ENCODE measurements around the gene AFF4.
A peak's percentile ranks its signal among the peaks of the same experiment; 100 is the strongest.
"Not testable (repeated sequence)": the region's sequence is repeated elsewhere in the genome, so short reads cannot be mapped to it uniquely, and the experiment has no call there.

The AFF4 gene

GRCh38 chr5:132963171-132964104 is at the start of gene AFF4:
AFF4 (minus strand) TSS chr5:132963634; CDS start chr5:132937189, 26,445 bp downstream.
- DNase-seq: peak; percentile 91 to 93

GRCh38 chr5:133008455-133008854 is 45.0 kb upstream of the AFF4 start:
- not testable (repeated sequence) for DNase-seq

GRCh38 chr5:133006653-133007052 is 43.2 kb upstream of the AFF4 start:
- DNase-seq: no peak

DNA sequence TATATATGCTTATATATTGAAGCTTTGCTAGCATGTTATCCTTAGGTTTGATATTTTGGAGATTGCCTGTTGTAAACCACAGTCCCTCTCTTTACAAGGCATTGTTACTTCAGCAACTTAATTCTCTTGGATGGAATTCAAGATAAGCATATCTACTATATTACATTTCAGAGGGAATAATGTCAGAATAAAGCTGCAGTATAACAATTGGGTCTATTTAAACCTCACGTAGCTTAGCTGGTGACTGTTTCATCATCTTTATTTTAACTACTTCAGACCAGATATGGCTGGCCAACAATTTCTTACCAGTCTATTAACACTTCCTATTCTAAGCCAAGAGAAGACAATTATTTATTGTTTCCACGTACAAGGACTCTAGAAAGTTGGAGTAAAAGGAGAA is 35.8 kb upstream of the AFF4 start:
- DNase-seq: no peak

DNA sequence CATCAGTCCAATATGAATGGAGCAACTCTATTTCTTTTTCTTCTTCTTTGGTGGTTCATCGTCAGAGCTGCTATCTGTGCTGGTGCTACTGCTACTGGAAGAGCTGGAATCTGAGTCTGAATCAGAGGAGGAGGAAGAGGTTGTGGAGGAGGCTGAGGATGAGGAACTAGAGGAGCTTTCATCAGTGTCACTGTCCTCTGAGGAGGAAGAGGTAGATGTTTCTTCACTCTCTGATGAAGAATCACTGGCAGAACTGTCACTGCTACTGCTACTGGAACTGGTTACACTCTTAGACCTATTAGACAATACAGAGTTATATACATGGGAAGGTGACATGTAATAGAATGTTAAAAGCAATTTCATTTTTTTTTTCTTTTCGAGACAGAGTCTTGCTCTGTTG is 35.1 kb upstream of the AFF4 start:
- no peak for DNase-seq

DNA sequence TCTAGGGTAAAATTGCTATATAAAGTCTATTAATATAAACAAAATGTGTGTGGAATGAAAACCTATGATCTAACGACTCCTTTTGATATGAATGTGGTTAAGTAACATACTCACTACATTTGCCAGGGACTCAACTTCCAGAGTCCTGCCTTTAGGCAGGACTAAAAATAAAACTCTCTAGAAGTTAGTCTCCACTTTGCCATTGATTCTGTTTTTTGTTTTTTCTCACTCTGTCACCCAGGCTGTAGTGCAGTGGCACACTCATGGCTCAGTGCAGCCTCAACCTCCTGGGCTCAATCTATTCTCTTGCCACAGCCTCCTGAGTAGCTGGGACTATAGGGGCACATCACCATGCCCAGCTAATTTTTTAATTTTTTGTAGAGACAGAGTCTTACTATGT is 32.9 kb upstream of the AFF4 start:
- DNase-seq: no peak

DNA sequence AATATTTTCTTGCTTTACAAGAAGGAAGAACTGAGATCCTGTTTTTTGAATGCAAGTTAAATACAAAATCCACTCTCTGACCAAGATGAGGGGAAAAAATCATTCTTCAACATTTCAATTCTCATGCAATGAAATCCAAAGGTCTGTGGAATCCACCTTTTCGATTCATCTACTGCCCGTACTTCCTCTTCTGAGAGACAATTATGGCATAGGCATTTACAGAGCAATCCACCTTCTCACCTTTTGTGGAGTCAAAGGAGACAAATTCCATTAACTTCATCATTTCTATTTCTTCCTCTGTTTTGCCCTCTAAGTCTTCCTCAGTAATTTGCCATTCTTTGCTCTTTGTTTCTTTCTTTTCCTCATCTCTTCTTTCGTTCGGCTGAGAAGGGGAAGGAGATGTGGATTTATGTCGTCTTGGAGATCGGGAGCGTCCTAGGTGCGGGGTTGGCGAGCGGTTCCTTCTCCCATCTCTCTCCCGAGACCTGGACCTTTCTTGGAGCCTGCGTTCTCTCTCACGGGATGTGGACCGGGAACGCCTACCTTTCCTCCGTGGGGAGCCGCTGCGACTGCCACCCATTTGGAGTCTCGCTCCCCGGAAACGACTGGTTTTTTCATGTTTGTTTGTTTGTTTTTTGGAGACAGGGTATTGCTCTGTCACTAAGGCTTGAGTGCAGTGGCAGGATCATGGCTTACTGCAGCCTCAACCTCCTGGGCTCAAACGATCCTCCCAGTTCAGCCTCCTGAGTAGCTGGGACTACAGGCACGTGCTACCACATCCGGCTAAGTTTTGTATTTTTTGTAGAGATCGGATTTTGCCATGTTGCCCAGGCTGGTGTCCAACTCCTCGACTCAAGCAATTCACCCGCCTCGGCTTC is 24.3 kb upstream of the AFF4 start:
- no peak for DNase-seq

GRCh38 chr5:132982971-132983370 is 19.5 kb upstream of the AFF4 start:
- DNase-seq: not testable (repeated sequence)

DNA sequence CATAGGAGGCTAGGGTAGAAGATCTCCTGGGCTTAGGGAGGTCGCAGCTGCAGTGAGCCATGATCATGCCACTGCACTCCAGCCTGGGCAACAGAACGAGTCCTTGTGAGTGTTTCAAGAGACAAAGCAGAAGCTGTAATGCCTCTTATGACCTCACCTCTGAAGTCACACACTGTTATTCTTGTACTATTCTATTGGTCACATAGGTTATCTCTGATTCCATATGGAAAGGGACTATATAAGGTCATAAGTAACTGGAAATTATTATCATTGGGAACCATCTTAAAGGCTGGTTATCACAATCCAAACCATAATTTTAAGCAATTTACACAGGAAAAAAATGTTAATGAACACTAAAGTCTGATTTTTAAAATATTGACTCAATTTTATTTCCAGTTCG is 17.9 kb upstream of the AFF4 start:
- DNase-seq: no peak

DNA sequence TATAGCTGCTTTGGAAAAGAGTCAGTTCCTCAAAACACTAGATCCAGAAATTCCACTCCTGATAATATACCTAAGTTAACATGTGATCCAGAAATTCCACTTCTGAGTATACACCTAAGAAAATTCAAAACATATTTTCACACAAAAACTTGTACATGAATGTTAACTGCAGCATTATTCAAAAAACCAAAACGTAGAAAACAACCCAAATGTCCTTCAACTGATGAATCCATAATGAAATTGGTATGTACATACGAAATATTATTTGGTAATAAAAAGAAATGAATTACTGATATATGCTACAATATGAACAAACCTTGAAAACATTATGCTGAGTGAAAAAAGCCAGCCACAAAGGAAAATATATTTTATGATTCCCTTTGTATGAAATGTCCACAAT is 16.5 kb upstream of the AFF4 start:
- no peak for DNase-seq

- no peak for DNase-seq
These were observed 16.0 kb upstream of the AFF4 start for GRCh38 chr5:132979367-132979940.

DNA sequence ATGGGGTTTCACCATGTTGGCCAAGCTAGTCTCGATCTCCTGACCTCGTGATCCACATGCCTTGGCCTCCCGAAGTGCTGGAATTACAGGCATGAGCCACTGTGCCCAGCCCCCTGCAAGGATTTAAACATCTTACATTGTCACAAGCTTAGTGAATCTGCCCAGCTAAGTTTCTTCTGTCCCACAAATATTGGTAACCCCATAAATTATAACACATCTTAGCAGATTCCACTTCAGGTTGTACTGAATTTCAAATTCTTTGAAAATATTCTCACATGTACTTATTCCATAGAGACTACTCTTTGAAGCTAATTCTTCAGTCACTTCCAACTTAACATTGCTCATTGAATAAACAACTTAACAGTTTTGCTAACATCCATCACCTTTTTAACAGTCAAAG is 13.4 kb upstream of the AFF4 start:
- DNase-seq: no peak

DNA sequence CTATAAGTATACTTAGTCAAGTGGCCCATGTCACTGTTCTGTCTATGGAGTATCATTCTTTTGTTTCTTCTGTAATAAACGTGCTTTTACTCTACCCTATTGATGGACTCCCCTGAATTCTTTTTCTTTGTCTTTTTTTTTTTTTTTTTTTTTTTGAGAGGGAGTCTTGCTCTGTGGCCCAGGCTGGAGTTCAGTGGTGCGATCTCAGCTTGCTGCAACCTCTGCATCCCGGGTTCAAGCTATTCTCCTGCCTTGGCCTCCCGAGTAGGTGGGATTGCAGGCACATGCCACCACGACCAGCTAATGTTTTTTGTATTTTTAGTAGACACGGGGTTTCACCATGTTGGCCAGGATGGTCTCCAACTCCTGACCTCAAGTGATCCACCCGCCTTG is 9.0 kb upstream of the AFF4 start:
- not testable (repeated sequence) for DNase-seq

DNA sequence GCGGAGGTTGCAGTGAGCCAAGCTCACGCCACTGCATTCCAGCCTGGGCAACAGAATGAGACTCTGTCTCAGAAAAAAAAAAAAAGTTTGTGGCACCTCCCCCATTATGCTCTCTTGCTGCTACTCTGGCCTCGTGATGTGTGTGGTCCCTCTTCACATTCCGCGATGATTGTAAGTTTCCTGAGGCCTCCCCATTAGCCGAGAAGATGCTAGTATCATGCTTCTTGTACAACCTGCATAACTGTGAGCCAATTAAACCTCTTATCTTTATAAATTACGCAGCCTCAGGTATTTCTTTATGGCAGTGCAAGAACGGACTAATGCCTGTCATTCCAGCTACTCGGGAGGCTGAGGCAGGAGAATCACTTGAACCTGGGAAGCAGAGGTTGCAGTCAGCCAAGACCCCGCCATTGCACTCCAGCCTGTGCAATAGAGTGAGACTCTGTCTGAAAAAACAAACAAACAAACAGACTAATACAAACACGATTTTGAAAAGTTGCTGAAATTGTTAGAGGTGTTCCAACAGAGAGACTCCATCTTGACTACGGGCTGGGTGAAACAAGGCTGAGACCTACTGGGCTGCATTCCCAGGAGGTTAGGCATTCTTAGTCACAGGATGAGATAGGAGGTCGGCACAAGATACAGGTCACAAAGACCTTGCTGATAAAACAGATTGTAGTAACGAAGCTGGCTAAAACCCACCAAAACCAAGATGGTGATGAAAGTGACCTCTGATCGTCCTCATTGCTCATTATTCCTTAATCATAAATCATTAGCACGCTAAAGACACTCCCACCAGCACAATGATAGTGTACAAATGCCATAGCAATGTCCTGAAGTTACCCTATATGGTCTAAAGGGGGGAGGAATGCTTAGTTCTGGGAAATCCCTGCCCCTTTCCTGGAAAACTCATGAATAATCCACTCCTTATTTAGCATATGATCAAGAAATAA is 8.3 kb upstream of the AFF4 start:
- DNase-seq: no peak

DNA sequence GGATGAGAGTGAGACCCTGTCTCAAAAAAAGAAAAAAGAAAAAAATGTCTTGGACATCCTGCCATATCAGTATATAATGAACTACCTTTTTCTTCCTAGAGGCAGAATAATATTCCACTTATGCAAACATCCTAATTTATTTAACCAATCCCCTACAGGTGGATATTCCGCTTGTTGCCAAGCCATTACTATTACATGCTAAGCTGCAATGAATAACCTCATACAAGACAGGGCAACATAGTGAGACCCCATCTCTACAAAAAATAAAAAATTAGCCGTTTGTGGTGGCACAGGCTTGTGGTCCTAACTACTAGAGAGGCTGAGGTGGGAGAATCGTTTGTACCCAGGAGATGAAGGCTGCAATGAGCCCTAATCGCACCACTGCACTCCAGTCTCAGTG is 1.7 kb upstream of the AFF4 start:
- no peak for DNase-seq

DNA sequence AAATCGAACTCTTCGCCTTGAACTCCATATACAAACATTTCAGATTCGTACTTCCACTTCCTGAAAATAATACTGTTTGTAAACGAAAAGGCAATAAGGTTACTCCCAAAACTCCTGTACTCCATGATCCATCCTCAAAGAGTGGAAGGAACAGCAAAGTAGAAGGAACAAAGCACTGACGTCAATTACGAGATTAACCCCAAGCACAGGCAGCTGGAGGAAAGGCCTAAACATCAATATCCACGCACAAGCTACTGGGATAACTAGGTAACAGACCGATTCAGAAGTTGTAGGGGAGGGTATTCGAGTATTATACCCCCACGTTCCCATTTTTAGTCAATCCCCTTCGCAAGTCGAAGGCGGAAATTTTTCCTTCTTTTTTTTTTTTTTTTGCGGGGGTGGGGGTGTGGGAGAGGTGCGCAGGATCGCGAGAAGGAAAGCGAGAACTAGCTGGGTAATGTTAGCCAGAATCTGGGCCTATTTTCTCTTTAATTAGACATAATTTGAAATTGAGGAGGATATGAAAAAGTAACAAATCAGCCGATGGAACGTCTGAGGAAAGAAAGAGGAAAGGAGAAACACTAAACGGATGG is 909 bp downstream of the AFF4 start:
- DNase-seq: peak; percentile 9 to 54

- no peak for DNase-seq
These were observed 1.5 kb downstream of the AFF4 start for GRCh38 chr5:132961887-132962286.

GRCh38 chr5:132961123-132961815 is 2.2 kb downstream of the AFF4 start:
- not testable (repeated sequence) for DNase-seq

- DNase-seq: not testable (repeated sequence)
These were observed 7.2 kb downstream of the AFF4 start for GRCh38 chr5:132956166-132956799.

GRCh38 chr5:132953710-132954109 is 9.7 kb downstream of the AFF4 start:
- no peak for DNase-seq

DNA sequence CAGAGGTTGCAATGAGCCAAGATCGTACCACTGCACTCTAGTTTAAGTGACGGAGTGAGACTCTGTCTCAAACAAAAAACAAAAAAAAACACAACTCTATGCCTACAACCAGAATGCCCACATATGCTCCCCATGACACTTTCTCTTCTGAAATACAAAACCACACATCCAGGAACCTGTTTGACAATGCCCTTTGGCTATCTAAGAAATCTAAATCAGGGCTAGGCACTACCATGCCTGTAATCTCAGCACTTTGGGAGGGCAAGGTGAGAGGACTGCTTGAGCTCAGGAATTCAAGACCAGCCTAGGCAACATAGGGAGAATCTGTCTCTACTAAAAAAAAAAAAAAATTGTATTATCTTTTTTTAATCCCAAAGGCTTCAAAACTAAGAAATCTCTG is 10.6 kb downstream of the AFF4 start:
- DNase-seq: no peak
